Measurements from ENCODE around the gene PPP2R1B.

- TF ChIP-seq HNF4G (IDR thresholded peaks at IDR 0.05) (no peak), ZBTB33 (IDR thresholded peaks at IDR 0.05) (no peak), TAF1 (conservative IDR thresholded peaks at IDR 0.05) (no peak), FOXA1 (IDR thresholded peaks at IDR 0.05) (no peak), REST (IDR thresholded peaks at IDR 0.05) (no peak), MAX (IDR thresholded peaks at IDR 0.05) (no peak)
- TF ChIP-seq, protein P1, sequence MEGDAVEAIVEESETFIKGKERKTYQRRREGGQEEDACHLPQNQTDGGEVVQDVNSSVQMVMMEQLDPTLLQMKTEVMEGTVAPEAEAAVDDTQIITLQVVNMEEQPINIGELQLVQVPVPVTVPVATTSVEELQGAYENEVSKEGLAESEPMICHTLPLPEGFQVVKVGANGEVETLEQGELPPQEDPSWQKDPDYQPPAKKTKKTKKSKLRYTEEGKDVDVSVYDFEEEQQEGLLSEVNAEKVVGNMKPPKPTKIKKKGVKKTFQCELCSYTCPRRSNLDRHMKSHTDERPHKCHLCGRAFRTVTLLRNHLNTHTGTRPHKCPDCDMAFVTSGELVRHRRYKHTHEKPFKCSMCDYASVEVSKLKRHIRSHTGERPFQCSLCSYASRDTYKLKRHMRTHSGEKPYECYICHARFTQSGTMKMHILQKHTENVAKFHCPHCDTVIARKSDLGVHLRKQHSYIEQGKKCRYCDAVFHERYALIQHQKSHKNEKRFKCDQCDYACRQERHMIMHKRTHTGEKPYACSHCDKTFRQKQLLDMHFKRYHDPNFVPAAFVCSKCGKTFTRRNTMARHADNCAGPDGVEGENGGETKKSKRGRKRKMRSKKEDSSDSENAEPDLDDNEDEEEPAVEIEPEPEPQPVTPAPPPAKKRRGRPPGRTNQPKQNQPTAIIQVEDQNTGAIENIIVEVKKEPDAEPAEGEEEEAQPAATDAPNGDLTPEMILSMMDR (IDR thresholded peaks at IDR 0.05; ENCODE audit: low read depth, low read length, missing input control) = no peak
Measured at GRCh38 chr11:111762526-111762925, 3.7 kb downstream of the PPP2R1B start.

All from liver (tissue), 3 donors.